VCaP (cell line): ENCODE measurements around the gene ANXA3.
A peak's percentile ranks its signal among the peaks of the same experiment; 100 is the strongest.
"Not testable (repeated sequence)": the region's sequence is repeated elsewhere in the genome, so short reads cannot be mapped to it uniquely, and the experiment has no call there.

Source experiments
- H3K27ac ChIP-seq: fragments of 450-650 bp; 2 replicates; pipeline ENCODE4 v1.5.1; 2017
- CTCF ChIP-seq: fragments of 450-650 bp; conservative IDR thresholded peaks from 2 replicates; pipeline ENCODE4 v1.5.1; 2017; ENCODE audit warnings: mild to moderate bottlenecking, moderate library complexity

Gene ANXA3

GRCh38 chr4:78596111-78596742 lies 44.7 kb downstream of the ANXA3 start:
- no peak for TF ChIP-seq CTCF
- H3K27ac ChIP-seq = no peak overlapping the region

DNA sequence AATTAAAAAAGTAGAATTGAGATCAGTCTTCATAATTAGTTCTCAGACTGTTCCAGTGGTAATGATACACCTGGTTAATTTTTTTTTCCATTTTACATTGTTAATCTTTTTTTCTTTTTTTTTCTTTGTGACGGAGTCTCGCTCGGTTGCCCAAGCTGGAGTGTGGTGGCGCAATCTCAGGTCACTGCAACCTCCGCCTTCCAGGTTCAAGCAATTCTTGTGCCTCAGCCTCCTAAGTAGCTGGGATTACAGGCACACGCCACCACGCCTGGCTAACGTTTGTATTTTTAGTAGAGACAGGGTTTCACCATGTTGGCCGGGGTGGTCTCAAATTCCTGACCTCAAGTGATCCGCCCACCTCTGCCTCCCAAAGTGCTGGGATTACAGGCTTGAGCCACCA lies 46.9 kb downstream of the ANXA3 start:
- H3K27ac ChIP-seq = not testable (repeated sequence)

- TF ChIP-seq CTCF = no peak
- H3K27ac ChIP-seq = no peak overlapping the region
Observed at GRCh38 chr4:78599147-78599546, 47.6 kb downstream of the ANXA3 start.

DNA sequence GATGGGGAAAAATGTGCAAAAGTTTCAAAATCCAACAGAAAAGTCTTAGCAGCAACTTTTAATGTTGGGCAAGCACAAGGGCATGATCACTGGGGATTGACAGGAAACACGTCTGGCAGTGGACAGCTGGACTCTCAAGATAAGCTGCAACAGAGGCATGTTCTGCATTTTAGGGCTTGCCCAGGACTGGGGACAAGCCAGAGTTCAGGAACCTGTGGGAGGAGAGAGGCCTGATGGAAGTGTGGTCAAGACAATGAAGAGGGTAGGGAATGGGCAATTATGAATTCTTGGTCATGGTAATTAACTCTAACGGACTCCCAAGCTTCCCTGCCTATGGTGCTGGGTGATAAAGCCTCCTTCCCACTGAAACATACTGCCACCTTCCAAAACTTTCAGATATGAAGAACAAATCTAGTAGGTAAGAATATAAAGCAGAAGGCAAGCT lies 48.4 kb downstream of the ANXA3 start:
- no peak overlapping the region for H3K27ac ChIP-seq

DNA sequence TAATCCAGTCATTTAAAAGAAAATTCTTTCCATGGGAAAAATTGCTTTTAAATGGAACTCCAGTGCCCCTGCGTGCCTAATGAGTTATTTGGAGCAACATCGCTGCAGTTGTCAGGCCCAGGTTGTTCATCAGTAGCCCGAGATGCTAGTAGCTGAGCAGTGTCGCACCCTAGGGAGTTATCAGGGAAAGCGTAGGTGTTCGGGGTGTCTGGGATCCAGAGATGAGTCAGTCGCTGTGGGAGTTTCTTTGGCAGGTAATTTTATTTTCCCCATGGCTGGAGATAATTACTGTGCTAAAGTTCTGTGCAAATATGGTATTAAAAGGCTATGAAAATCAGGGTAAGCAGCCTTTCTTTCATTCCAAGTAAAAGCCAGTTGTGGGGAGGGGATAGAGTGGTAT lies 49.4 kb downstream of the ANXA3 start:
- H3K27ac ChIP-seq = no peak overlapping the region
- no peak for TF ChIP-seq CTCF

More for the DNA sequence above, 48.4 kb downstream of the ANXA3 start:
- TF ChIP-seq CTCF = no peak

DNA sequence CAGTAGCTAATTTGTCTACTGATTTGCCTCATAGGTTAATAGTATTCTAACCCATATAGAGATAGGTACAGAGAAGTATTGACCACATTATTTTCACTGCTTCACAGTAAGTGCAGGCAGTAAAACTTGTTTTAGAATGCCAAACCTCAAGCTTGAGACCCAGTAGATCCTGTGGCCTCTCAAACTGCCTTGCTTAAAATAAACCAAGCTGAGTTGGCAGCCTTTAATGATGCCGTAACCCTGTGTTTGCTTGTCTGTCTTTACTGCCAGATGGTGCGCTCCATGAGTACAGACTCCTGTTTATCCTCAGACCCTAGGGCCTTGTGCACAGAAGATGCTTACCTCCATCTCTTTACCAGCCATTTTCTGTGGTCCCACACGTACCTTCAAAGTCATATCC lies 50.8 kb downstream of the ANXA3 start:
- peak overlapping the region; percentile 66 for H3K27ac ChIP-seq
- TF ChIP-seq CTCF = no peak

GRCh38 chr4:78603384-78603783 lies 51.8 kb downstream of the ANXA3 start:
- TF ChIP-seq CTCF = no peak
- no peak overlapping the region for H3K27ac ChIP-seq

DNA sequence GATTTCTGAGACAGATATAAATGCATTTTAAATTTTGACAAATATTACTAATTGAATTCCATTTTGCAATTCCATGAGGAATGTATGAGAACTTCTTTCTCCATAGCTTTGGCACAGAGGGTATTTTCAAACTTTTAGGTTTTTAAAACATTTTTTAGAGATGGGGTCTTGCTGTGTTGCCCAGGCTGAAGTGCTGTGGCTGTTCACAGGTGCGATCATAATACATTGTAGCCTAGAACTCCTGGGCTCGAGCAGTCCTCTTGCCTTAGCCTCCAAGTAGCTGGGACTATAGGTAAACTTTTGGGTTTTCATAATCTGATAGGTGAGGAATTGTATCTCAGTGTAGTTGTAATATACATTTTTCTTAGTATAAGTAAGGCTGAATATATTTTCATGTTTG lies 53.4 kb downstream of the ANXA3 start:
- no peak for TF ChIP-seq CTCF

More for the DNA sequence above, 53.4 kb downstream of the ANXA3 start:
- H3K27ac ChIP-seq = no peak overlapping the region
